Measurements from ENCODE around the gene JHY. TPM values are rescaled to one million over a fixed set of nuclear protein-coding genes. Genes with fewer than 3 reads are reported as not detected.

The JHY gene
- total RNA-seq, 4 donors from 2014 or later, result 2.5 to 4.2 (median 3.2) TPM

GRCh38 chr11:122864386-122865115 is 18.0 kb upstream of the JHY start:
- DNase-seq (ENCODE audit: low spot score in 2 of 2), result no peak
- H3K4me3 ChIP-seq (ENCODE audit: low read depth, poor library complexity, severe bottlenecking), result no peak overlapping the region
- intact Hi-C loops (cut with DNase I; ENCODE audit: low total_unique reads), result no loop called here
- 68 to 74% methylated on average over 7 of the region's 7 CpGs for WGBS, 2 donors
- TF ChIP-seq POLR2A (IDR thresholded peaks at IDR 0.05) (no peak), CTCF (IDR thresholded peaks at IDR 0.05) (no peak)

- no peak for DNase-seq (ENCODE audit: low spot score in 2 of 2)
- no peak overlapping the region for H3K4me3 ChIP-seq (ENCODE audit: low read depth, poor library complexity, severe bottlenecking)
- no peak for TF ChIP-seq CTCF (IDR thresholded peaks at IDR 0.05)
- no peak for TF ChIP-seq POLR2A (IDR thresholded peaks at IDR 0.05)
- 82 to 87% methylated on average over 6 of the region's 6 CpGs for WGBS, 2 donors
- intact Hi-C loops (cut with DNase I; ENCODE audit: low total_unique reads), result no loop called here
Measured at GRCh38 chr11:122869622-122870021, 12.9 kb upstream of the JHY start.

GRCh38 chr11:122871302-122871701 is 11.3 kb upstream of the JHY start:
- TF ChIP-seq CTCF (IDR thresholded peaks at IDR 0.05) (no peak), POLR2A (IDR thresholded peaks at IDR 0.05) (no peak)
- no peak overlapping the region for H3K4me3 ChIP-seq (ENCODE audit: low read depth, poor library complexity, severe bottlenecking)
- no peak for DNase-seq (ENCODE audit: low spot score in 2 of 2)
- intact Hi-C loops (cut with DNase I; ENCODE audit: low total_unique reads), result no loop called here
- 80 to 81% methylated on average over 4 of the region's 4 CpGs for WGBS, 2 donors

- H3K4me3 ChIP-seq (ENCODE audit: low read depth, poor library complexity, severe bottlenecking), result no peak overlapping the region
- intact Hi-C loops (cut with DNase I; ENCODE audit: low total_unique reads), result no loop called here
- TF ChIP-seq CTCF (IDR thresholded peaks at IDR 0.05) (no peak), POLR2A (IDR thresholded peaks at IDR 0.05) (no peak)
- no peak for DNase-seq (ENCODE audit: low spot score in 2 of 2)
- WGBS, 2 donors, result 73 to 77% methylated on average over 3 of the region's 3 CpGs
Measured at GRCh38 chr11:122872046-122872445, 10.5 kb upstream of the JHY start.

- no peak for TF ChIP-seq CTCF (IDR thresholded peaks at IDR 0.05)
- no peak for TF ChIP-seq POLR2A (IDR thresholded peaks at IDR 0.05)
- H3K4me3 ChIP-seq (ENCODE audit: low read depth, poor library complexity, severe bottlenecking), result no peak overlapping the region
- 62 to 65% methylated on average over 7 of the region's 7 CpGs for WGBS, 2 donors
- no peak for DNase-seq (ENCODE audit: low spot score in 2 of 2)
- intact Hi-C loops (cut with DNase I; ENCODE audit: low total_unique reads), result no loop called here
Measured at GRCh38 chr11:122874991-122875390, 7.6 kb upstream of the JHY start.

GRCh38 chr11:122877732-122878131 is 4.8 kb upstream of the JHY start:
- no peak for TF ChIP-seq POLR2A (IDR thresholded peaks at IDR 0.05)
- no peak for TF ChIP-seq CTCF (IDR thresholded peaks at IDR 0.05)
- intact Hi-C loops (cut with DNase I; ENCODE audit: low total_unique reads), result no loop called here
- 83 to 85% methylated on average over 5 of the region's 5 CpGs for WGBS, 2 donors

More at GRCh38 chr11:122877732-122878131, 4.8 kb upstream of the JHY start:
- no peak for DNase-seq (ENCODE audit: low spot score in 2 of 2)
- no peak overlapping the region for H3K4me3 ChIP-seq (ENCODE audit: low read depth, poor library complexity, severe bottlenecking)

Measured in lower leg skin (tissue), 4 donors.